Measurements from ENCODE around the gene UPP2. TPM values are rescaled to one million over a fixed set of nuclear protein-coding genes. Genes with fewer than 3 reads are reported as not detected.

UPP2 gene
- total RNA-seq, 1 donor from 2014 or later = 1.7 TPM

DNA sequence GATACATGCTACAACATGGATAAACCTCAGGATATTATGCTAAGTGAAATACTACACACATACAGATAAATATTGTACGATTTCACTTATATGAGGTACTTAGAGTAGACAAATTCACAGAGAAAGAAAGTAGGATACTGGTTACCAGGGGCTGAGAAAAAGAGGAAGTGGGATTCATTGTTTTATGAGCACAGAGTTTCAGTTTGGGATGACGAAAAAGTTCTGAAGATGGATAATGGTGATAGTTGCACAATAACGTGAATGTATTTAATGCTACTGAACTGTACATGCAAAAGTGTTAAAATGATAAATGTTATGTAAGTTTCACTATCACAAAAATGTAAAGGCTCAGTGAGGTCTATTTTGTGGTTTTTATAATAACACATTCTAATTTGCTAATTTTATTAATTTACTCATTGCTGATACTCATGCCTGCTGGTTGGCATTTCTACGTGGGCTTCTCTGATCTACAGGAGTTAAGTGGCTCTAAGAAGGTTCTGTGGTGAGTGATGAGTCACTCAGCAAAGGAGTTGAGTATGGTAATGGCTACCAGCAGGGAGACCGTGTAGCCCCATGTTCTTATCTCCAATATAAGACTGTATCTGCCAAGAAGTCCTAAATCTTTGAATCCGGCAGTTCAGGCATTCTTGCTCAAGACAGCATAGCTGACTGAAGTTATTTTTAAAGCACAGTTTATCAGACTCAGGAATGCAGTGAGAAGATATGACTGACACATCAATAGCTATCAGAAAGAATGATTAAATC is 41.1 kb downstream of the UPP2 start:
- no peak for DNase-seq

DNA sequence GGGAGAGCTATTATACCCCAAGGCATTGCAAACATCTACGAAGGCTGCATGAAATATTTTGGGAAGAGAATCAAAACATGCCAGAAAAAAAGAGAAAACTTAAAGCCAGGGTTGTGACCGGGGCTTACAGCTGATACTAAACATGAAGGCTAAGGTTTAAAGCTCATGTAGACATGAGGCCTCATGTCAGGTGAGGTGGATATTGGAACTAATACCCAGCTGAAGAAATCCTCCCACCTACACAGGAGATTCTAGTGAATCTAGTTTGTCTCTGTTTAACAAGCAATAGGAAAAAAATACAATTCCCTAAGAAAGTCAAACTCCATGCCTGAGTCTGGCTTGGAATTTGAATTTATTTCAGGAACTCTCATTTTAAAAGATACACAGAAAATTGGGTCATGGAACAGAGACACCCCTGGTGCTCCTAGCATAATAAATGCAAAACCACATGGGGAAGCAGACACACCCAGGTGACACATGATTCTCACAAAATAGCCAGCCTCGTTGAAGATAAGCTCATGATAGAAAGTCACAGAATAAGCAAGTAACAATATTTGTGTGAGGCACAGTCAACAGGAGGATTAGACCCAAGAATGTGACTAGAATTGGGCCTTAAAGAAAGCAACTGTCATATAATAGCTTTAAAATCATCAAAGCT is 42.2 kb downstream of the UPP2 start:
- no peak for DNase-seq

DNA sequence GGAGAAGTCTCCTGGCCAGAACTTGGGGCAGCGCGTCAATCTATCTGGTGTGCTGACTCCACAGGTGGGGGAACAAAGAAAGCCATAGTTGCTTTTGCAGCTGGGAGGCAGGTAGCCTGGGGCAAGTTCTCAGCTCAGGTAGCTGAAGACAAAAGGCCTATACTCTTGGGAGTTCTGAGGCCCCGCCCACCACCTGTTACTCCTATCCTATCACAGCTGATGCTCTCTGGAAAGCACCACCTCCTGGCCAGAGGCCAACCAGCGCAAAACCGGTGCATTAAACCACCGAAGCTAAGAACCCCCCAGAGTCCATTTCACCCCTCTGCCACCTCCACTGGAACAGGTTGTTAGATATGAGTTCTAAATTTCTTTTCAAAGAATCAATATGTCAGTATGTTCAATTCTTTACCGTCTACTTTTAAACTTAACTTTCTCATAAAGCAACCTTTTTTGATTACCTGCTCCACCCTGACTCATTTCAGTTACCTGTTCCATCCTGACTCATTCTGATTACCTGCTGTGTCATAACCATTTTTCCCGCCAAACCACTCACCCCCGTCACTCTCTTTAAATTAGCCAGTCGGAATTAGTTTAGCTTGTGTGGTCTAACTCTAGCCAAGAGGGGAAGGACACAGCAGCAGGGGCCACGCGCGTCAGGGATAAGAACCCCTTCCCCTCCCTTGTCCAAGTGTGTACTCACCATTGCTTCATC is 43.4 kb downstream of the UPP2 start:
- no peak for DNase-seq

DNA sequence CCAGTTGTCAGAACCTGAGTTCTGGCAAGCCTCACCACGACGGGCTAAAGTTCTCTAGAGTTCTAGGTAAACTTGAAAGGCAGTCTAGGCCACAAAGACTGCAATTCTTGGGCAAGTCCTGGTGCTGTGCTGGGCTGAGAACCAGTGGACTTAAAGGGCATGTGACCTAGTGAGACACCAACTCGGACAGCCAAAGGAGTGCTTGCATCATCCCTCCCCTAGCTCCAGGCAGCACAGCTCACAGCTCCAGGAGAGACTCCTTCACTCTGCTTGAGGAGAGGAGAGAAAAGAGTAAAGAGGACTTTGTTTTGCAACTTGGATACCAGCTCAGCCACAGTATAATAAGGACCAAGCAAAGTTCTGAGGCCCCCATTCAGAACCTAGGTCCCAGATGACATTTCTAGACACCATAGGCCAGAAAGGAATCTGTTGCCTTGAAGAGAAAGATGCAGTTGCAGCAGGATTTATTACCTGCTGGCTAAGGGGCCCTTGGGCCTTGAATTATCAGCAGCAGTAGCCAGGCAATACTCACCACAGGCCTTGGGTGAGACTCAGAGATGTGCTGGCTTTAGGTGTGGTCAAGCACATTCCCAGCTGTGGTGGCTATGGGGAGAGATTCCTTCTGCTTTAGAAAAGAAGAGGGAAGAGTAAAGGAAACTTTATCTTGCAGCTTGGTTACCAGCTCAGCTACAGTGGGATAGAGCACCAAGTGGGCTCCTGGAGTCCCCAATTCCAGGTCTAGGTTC is 51.8 kb downstream of the UPP2 start:
- DNase-seq = no peak

DNA sequence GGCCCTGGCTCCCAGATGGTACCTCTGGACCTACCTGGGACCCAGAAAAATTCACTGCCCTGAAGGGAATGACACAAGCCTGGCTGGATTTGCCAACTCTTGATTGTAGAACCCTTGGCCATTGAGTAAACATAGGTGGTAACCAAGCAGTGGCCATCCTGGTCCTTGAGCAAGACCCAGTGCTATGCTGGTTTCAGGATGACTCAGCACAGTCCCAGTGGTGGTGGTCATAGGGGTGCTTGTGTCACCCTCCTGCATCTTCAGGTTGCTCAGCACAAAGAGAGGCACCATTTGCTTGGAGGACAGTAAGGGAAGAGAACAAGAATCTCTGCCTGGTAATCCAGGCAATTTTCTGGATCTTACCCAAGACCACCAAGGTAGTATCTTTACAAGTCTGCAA is 52.9 kb downstream of the UPP2 start:
- DNase-seq = no peak

DNA sequence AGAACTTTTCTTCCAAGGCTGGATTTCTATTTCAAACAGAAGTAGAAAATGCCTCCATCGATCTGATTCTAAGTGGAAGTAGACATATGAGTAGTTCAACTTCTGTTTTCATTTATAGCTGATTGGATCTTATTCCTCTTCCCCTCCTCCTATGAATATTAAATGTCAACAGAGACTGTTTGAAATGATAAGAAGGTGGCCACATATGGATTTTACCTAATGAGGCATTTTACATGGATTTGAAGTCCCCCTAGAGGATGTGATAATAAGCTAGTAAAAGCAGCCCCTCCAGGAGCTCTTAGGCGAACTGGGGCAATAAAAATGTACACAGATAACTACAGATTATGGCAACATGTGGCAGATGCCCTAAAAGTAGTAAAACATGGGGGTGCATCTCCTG is 71.0 kb downstream of the UPP2 start:
- DNase-seq = no peak

DNA sequence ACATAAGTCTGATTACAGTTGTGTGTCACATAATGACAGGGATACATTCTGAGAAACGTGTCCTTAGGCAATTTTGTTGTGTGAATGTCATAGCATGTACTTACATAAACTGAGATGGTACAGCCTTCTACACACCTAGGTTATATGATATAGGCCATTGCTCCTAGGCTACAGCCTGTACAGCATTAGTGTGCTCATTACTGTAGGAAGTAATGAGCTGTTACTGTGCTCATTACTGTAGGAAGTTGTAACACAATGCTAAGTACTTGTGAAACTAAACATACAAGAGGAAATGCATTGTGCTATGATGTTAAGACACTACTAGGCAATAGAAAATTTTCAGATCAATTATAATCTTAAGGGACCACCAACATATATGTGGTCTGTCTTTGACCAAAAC is 72.8 kb downstream of the UPP2 start:
- DNase-seq = no peak

DNA sequence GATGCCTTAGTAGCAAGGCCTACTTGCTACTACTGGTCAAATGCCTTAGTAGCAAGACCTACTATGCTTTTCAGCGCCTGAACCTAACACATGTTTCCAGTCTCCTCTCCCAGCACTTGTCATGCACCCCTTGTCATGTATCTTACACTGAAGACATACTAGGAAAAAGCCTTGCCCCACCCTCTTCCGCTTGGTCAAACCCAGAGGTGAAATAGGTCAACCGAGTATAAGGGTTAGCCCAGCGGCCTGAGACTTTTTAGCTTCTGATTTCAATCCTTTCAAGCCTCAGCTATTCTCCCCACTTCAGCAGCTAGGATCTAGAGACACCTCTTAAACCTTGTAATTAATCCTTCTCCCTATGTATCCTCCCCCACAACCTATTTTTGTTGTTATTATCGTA is 73.3 kb downstream of the UPP2 start:
- no peak for DNase-seq

DNA sequence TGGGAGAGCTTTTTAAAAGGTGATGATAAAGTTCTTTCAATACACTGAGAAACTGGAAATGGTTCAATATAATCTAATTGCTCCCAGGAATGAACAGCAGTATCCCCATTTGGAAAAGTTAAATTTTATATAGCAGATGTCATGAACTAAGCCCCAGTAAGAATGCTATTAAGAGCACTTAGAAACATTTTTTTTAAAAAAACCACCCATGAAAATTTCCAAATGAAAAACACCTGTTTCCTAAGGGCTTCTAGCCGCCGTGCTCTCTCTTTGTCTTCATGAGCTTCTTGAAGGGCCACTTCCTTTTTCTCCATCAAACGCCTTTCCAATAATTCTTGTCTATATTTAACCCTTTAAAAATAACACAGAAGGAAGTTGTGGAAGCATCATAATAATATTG is 77.0 kb downstream of the UPP2 start:
- no peak for DNase-seq

DNA sequence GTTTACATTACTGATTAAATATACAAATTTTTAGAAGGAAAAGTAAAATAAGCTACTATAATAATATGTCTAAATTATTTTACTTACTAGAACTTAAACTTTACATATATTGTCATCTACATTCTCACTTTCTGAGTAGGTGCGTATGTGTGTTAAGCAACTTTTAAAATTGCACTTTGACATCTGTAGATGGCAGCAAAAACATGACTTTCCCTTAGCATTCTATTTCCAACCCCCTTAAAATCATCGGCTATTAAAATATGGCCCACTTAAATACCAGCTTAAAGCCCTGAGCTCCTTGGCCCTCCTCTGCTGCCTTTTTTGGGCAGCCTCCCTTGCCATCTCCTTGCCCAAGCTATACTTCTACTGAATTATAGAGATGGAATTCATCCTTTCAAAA is 78.0 kb downstream of the UPP2 start:
- DNase-seq = no peak

DNA sequence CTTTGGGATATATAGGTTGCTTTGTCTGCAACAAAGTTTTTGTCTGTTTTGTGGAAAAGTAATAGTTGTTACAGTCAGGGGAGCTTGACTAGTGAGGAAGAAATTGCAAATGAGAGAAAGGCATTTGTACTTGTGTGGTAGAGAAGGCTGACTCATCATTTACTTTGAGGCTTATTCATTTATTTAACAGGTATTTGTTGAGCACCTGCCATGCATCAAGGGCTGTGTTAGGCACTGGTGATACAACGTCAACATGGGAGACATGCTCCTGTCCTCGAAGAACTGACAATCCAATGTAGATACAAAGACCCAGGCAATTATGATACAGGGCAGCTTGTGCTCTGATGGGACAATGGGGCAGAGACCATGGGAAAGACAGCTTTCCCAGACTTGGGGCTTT is 79.5 kb downstream of the UPP2 start:
- DNase-seq = no peak

DNA sequence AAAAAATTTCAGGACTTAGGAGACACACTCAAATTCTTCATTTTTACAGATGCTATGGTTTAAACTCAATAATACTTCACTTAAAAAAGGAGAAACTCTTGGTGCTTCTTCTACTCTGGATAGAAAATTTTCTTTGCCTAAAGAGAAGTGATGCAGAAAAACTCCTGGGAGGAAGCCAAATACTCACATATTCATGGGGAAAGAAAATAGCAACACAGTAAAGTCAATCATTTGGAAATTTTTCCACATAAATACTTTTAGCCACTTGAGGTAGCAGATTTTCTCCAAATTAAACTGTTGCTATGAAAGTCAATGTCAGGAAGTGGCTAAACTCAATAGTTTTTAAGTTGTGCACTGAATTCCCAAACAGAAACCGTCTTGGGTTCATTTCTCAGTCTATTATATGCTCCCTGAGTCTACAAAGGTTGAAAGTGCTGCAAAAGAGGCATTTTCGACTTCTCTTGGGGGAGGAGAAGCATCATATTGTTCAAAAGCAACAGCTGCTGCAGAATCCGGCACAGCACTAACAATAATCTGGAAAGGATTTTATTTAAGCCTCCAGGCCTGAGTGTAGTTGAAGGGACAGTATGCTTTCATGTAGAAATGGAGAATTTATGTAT is 81.1 kb downstream of the UPP2 start:
- DNase-seq = no peak

DNA sequence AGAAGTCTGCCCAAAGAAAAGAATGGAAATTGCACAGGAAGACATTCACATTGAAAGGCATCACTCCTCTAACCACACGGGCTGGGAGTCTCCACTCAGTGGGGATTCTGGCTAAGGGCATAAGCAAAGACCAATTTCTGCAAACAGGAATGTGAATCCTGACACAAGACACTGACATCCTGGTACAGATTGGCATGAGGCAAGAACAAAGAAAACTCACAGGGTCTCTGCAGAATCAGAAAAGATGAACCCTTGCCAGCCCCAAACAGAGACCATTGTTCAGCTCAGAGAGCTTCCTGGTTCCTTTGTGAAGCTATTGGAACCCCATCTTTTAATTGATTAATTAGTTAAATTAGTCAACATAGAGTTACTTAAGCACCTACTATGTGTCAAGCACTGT is 82.3 kb downstream of the UPP2 start:
- DNase-seq = no peak

DNA sequence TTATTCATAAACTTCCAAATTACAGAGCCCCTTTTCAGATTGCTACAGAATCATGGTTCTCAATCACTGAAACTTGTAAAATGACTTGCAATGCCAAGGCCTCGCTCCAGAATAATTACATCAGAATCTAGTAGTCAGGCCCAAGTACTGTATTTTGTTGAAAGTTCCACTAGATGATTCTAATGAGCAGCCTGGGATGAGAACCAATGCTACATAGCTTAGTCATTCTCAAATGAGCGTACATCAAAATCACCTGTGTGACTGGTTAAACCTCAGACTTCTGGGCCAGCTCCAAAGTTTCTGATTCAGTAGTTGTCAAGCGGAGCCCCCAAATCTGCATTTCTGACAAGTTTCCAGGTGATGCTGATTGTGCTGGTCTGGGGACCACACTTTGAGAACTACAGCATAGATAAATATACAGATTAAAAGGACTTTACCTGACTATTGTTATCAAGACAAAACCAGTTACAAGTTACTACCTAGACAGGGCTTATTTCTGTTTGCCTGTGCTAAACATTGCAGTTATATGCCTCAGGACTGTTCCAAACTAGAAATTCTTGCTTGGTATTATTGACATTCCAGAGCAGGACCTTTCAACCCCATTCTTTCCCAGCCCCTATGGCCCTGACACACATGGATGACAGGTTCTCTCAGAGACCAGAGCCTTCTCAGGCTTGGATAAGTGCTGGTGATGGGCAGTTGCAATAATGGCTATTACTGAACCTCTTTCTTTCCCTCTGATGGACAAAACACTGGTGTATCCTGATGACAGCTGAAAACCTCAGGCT is 83.1 kb downstream of the UPP2 start:
- no peak for DNase-seq

Other genes starting within 250 kb of the UPP2 start
- 20.3 TPM for gene ACVR1, start 225.5 kb upstream of the UPP2 start, total RNA-seq

All from occipital lobe (tissue), 2 donors.